NCI-H2107 treated with DMSO at 0.1 percent for 48 hours (cell line): Measurements from ENCODE around the gene USB1.
A peak's percentile ranks its signal among the peaks of the same experiment; 100 is the strongest.

Experiments
- DNase-seq: peaks from one replicate; lab custom pipeline; 2025; ENCODE audit not compliant: unreplicated experiment; lab: John Stamatoyannopoulos, UW

The USB1 gene

GRCh38 chr16:58016840-58017446 lies 15.7 kb downstream of the USB1 start:
- DNase-seq: no peak

DNA sequence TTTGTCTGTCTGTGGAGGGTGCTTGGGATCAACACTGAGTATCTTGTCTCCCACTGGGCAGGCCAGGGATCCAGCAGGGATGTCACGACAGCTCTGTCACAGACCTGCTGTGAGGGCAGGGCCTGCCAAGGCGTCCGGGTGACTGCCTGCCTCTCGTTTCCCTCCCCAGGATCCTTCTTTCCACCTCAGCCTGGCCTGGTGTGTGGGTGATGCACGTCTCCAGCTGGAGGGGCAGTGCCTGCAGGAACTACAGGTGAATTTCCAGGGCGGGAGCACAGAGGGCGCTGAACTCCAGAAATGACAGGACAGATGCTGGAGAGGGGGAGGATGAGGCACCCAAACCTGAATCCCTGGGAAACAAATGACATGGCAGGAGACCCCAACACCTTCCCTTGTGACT lies 17.6 kb downstream of the USB1 start:
- DNase-seq: no peak

DNA sequence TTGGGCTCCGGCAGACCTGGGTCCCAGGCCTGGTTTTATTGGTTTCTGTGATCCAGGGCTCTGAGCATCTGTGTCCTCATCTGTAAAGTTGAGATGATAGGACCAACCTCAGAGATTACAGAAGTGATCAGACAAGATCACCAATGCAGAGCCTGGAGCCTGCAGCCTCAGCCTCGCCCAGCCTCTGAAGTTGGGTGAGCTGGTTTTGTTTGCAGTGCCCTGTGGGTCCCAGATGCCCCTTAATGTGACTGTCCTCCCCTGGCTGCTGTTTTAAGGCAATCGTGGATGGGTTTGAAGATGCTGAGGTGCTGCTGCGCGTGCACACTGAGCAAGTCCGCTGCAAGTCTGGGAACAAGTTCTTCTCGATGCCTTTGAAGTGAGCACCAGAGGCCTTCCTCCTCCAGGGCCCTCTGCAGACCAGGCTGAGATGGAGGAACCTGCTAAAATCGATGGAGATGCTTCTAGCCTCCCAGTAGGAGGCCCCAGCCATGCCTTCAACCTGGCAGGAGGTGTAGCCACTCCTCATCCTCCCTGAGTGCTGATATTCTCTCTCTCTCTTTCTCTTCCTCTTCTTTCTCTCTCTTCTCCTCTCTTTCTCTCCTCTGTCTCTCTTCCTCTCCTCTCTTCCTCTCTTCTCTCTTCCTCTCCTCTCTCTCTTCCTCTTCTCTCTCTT lies 18.8 kb downstream of the USB1 start:
- DNase-seq: no peak

DNA sequence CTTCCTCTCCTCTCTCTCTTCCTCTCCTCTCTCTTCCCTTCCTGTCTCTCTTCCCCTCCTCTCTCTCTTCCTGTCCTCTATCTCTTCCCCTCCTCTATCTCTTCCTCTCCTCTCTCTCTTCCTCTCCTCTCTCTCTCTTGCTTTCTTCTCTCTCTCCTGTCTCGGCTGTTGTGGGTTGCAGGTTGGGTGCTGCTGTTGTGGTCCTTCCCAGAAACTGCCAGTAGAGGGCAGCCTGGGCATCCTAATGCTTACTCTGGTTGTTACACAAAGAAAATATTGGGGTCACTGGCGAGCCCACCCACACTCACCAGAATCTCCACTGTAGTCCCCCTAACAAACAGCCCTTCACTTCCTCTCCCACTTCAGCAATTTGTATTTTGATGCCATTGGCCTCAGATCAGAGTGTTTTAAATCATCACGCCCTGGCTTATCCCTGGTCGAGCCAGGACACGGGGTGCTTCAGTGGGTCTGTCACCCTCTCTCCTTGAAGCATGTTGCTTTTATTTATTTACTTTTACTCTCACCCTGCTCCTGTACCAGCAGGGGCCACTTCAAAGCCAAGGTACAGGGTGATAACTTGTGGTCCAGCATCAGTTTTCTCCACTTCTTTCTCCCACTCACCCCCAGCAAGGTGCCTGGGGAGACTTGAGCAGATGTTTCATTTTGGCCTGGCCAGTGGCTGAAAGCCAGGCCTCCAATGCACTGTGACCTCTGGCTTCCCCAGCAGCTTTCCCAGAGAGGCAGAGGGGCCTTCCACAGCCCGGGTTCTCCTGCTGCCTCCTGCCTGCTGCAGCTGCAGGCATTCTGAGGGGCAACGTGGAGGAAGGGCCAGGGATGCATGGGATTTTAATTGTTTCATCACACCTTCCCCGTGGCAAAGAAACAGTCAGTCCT lies 19.7 kb downstream of the USB1 start:
- peak; percentile 21 for DNase-seq

DNA sequence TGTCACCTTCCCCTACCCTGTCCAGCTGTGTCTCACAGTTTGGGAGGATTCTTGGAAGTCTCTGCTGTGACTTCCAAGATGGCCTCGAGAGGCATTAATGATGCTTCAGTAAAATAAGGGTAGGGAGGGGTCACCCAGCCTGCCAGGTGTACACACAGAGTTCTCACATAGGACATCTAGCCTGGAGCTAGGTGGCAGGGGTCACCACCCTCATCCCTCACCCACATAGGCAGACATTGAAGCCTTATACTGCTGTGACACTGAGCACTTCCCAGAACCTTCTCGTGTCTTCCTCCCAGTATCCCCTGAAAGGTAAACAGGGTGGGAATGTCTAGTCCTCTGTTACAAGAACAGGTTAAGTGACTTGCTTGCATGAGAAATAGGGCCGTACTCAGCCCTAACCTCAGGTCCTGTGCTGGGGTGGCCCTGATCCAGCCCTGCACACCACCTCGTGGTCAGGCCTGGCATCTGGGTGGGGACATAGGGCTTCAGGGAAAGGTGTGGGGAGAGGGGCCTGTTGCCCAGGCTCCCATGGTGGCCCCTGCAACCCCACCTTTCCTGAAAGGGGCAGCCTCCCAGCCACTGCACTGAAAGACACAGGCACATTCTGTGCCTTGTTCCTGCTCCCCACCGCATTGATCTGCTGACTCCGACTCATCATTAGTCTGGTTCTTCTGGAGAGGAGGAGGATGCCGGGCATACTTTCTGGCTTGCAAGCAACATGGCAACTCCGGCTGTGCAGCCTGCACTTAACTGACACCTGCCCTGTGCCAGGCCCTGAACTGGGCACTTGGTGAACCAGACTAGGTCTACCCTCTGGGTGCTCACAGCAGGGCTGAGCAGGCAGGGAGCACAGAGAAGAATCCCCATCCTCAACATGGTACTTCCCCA lies 20.7 kb downstream of the USB1 start:
- DNase-seq: no peak

- peak; percentile 54 for DNase-seq
Observed at GRCh38 chr16:58022601-58023371, 21.6 kb downstream of the USB1 start.

GRCh38 chr16:58024486-58025350 lies 23.5 kb downstream of the USB1 start:
- no peak for DNase-seq

- peak; percentile 21 for DNase-seq
Observed at GRCh38 chr16:58025351-58026138, 24.3 kb downstream of the USB1 start, which contains the start of gene MMP15. Gene MMP15 (plus strand): TSS chr16:58025754. CDS start chr16:58026351, 597 bp downstream.

- no peak for DNase-seq
Observed at GRCh38 chr16:58026139-58026704, 25.0 kb downstream of the USB1 start.

DNA sequence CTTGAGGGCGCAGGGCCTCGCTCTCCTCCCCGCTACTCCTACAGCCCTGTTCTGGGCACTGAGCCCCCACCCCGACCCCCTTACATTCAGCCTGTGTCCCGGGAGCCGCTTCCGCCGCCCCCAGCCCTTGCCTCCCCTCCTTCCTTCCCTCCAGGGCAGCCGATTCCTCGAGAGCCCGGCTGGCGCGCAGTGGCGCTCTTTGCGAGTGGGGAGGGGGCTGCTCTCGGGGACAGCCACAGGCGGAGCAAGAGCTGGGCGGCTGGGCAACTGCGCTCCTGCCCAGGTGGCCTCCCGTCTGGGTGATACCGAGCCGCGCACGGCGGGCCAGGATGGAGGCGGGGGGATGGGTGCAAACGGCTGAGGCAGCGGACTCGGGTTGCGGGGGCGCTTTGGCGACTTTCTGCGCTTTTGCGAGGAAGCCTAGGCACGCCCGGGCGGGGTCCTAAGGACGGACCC lies 25.5 kb downstream of the USB1 start:
- no peak for DNase-seq

- peak; percentile 34 for DNase-seq
Observed at GRCh38 chr16:58027161-58027915, 26.1 kb downstream of the USB1 start.

GRCh38 chr16:58027916-58028455 lies 26.8 kb downstream of the USB1 start:
- DNase-seq: no peak

- DNase-seq: no peak
Observed at GRCh38 chr16:58028541-58029070, 27.4 kb downstream of the USB1 start.

DNA sequence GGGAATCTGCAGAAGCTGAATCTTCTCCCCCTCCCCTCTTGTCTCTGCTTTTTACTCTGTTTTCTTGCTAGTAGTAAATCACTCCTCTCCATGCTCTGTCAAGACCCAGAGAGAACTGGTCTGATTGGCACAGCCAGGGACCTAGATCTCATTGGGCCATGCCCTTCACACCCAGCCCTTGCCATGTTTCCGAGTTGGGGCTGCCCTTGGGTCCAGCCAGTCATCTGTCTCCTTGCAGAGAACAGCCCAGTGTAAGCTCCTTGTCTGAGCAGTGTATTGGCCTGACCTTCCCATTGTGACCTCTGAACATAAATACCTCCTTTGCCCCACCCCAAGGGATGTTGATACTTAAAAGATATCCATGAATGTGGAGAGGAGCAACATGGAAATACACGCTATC lies 28.2 kb downstream of the USB1 start:
- DNase-seq: no peak

DNA sequence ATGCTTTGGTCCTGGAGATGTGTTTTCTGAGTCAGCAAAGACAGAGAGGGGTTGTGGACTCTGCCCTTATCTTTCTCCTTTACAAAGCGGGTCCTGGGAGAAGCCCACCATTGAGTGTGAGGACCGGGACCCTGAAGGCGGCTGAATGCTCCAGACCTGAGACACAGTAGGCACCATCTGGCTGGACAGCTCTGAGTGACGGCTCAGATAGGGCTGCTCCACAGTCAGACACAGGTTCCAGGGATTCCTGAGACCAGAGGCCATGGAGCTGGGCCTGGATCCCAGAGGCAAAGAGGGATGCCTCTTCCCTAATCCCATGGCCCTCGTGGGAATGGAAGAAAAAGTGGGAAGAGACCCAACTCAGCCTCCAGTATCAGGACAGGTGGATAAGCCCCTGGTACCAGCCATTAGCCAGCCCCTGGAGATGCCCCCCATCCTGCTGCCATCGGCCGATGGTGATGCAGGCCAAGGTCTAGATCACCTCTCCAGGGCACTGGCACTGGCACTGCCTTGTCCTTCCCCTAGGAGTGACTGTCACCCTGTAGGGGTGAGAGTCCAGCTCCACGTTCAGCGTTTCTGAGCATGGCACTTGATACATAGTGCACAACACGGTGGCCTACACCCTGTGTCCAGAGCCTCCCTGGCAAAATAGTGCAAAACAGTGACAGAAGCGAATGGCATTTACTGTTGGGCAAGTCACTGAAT lies 29.1 kb downstream of the USB1 start:
- DNase-seq: no peak
